DOHH2 (cell line): ENCODE measurements around the gene LCOR.

Source experiments
- H3F3A ChIP-seq: fragments of 200-600 bp; sonication (generic), shearing (Covaris generic); 2 replicates; pipeline ENCODE4 v1.6.0; 2016; ENCODE audit warnings: antibody characterized with exemption, mild to moderate bottlenecking; ENCODE audit not compliant: control insufficient read depth, insufficient read depth
- H3K27ac ChIP-seq: fragments of 200-600 bp; sonication (generic); 2 replicates; pipeline ENCODE4 v1.5.1; 2014; ENCODE audit warnings: low read depth, mild to moderate bottlenecking, low read length, moderate library complexity
- H3K27me3 ChIP-seq: fragments of 200-600 bp; sonication (generic); 2 replicates; pipeline ENCODE4 v1.6.1; 2014; ENCODE audit warnings: mild to moderate bottlenecking, low read length, mixed read lengths; ENCODE audit not compliant: control insufficient read depth
- H3K36me3 ChIP-seq: fragments of 200-600 bp; sonication (generic); 2 replicates; pipeline ENCODE4 v1.6.1; 2014; ENCODE audit warnings: mild to moderate bottlenecking, low read length, moderate library complexity, mixed read lengths; ENCODE audit not compliant: control insufficient read depth
- H3K4me1 ChIP-seq: fragments of 200-600 bp; sonication (generic); 2 replicates; pipeline ENCODE4 v1.6.1; 2014; ENCODE audit warnings: mild to moderate bottlenecking, low read length, mixed read lengths; ENCODE audit not compliant: control insufficient read depth
- H3K4me2 ChIP-seq: fragments of 200-600 bp; sonication (generic); 2 replicates; pipeline ENCODE4 v1.6.0; 2014; ENCODE audit warnings: mild to moderate bottlenecking, low read length, moderate library complexity
- H3K4me3 ChIP-seq: fragments of 200-600 bp; sonication (generic); 2 replicates; pipeline ENCODE4 v1.5.1; 2014; ENCODE audit warnings: mild to moderate bottlenecking, low read length, mixed read lengths
- H3K79me2 ChIP-seq: fragments of 200-600 bp; sonication (generic); 2 replicates; pipeline ENCODE4 v1.6.1; 2014; ENCODE audit warnings: mild to moderate bottlenecking, low read length, mixed read lengths; ENCODE audit not compliant: control insufficient read depth
- H3K9me2 ChIP-seq: fragments of 200-600 bp; sonication (generic); replicated peaks from 2 replicates; pipeline ENCODE4 v1.6.1; 2014; ENCODE audit warnings: mild to moderate bottlenecking, low read length, mixed read lengths; ENCODE audit not compliant: control insufficient read depth
- H3K9me3 ChIP-seq: fragments of 200-600 bp; sonication (generic); 2 replicates; pipeline ENCODE4 v1.6.1; 2014; ENCODE audit warnings: antibody characterized with exemption, low read length, mixed read lengths; ENCODE audit not compliant: control insufficient read depth, insufficient read depth
- H4K20me1 ChIP-seq: fragments of 200-600 bp; sonication (generic); 2 replicates; pipeline ENCODE4 v1.6.0; 2014; ENCODE audit warnings: low read depth, mild to moderate bottlenecking, antibody characterized with exemption, low read length, moderate library complexity; ENCODE audit not compliant: control insufficient read depth, insufficient read depth
- EZH2phosphoT487 ChIP-seq: fragments of 200-600 bp; sonication (generic); IDR thresholded peaks from 2 replicates; pipeline ENCODE4 v1.6.1; 2017; ENCODE audit warnings: borderline replicate concordance, mild to moderate bottlenecking, antibody characterized with exemption, low read length, moderate library complexity, mixed read lengths
- TF ChIP-seq, protein P1 (sequence below): fragments of 200-600 bp; sonication (generic); IDR thresholded peaks from one replicate; pipeline ENCODE4 v1.5.1; 2014; ENCODE audit warnings: antibody characterized with exemption, mild to moderate bottlenecking, low read depth, low read length; ENCODE audit not compliant: poor library complexity, severe bottlenecking

Gene LCOR

DNA sequence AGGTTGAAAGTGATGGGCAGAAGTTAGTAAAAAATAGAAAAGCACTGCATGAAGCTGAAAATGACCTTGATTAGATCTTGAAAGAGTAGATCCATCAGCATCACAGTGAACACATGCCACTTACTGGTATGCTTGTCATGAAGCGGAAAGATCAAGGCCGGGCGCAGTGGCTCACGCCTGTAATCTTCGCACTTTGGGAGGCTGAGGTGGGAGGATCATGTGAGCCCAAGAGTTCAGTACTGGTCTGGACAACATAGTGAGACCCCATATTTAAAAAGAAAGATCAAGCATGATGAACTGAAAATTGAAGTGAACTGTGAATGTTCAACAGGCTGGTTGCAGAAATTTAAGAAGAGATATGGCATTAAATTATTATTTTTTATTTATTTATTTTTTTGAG lies 18.0 kb downstream of the LCOR start:
- Histone ChIP-seq H3K79me2 (peaks cover 100% of the 10 kb centered on the region), H3K9me2 (no peaks in the 10 kb centered on the region), H3K4me1 (no peaks in the 10 kb centered on the region), H3F3A (no peaks in the 10 kb centered on the region), H4K20me1 (peaks cover 16% of the 10 kb centered on the region), H3K36me3 (peaks cover 23% of the 10 kb centered on the region), H3K4me2 (no peak overlapping the region), H3K4me3 (no peak overlapping the region), H3K27me3 (no peaks in the 10 kb centered on the region), H3K27ac (no peak overlapping the region), H3K9me3 (no peaks in the 10 kb centered on the region)
- TF ChIP-seq, protein P1, sequence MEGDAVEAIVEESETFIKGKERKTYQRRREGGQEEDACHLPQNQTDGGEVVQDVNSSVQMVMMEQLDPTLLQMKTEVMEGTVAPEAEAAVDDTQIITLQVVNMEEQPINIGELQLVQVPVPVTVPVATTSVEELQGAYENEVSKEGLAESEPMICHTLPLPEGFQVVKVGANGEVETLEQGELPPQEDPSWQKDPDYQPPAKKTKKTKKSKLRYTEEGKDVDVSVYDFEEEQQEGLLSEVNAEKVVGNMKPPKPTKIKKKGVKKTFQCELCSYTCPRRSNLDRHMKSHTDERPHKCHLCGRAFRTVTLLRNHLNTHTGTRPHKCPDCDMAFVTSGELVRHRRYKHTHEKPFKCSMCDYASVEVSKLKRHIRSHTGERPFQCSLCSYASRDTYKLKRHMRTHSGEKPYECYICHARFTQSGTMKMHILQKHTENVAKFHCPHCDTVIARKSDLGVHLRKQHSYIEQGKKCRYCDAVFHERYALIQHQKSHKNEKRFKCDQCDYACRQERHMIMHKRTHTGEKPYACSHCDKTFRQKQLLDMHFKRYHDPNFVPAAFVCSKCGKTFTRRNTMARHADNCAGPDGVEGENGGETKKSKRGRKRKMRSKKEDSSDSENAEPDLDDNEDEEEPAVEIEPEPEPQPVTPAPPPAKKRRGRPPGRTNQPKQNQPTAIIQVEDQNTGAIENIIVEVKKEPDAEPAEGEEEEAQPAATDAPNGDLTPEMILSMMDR, result no peak
- no peak for TF ChIP-seq EZH2phosphoT487

- Histone ChIP-seq H3F3A (no peaks in the 10 kb centered on the region), H3K27me3 (no peaks in the 10 kb centered on the region), H3K9me3 (no peaks in the 10 kb centered on the region), H3K4me3 (no peak overlapping the region), H3K27ac (no peak overlapping the region), H4K20me1 (peaks cover 16% of the 10 kb centered on the region; the same call in 1 of the 2 replicates), H3K36me3 (peaks cover 23% of the 10 kb centered on the region), H3K79me2 (peaks cover 100% of the 10 kb centered on the region), H3K4me2 (no peak overlapping the region), H3K4me1 (no peaks in the 10 kb centered on the region), H3K9me2 (no peaks in the 10 kb centered on the region)
- TF ChIP-seq, protein P1, result no peak
- no peak for TF ChIP-seq EZH2phosphoT487
Observed at GRCh38 chr10:96850825-96851224, 18.7 kb downstream of the LCOR start.

DNA sequence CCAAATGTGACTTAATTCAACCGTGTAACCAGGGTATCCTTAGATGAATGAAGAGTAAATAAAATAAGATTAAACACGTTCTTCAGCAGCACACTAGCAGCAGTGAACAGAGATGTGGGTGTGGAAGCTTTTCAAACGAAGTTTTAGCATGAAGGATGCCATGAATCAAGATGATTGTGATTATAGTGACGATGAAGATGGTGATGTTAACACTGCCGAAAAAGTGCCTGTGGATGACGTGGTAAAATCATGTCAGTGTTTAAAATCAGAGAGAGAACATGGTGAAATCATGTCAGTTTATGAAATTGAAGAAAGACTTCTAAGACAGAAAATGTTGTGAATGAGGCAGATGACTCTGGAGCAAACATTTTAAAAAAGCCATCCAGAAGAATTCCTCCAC lies 19.2 kb downstream of the LCOR start:
- TF ChIP-seq, protein P1, result no peak
- TF ChIP-seq EZH2phosphoT487, result no peak
- peaks cover 23% of the 10 kb centered on the region for H3K36me3 ChIP-seq
- H3K4me3 ChIP-seq, result no peak overlapping the region
- H3K27ac ChIP-seq, result no peak overlapping the region
- no peaks in the 10 kb centered on the region for H3K9me2 ChIP-seq
- peaks cover 16% of the 10 kb centered on the region; the same call in 1 of the 2 replicates for H4K20me1 ChIP-seq
- H3K4me2 ChIP-seq, result no peak overlapping the region
- no peaks in the 10 kb centered on the region for H3F3A ChIP-seq
- peaks cover 2% of the 10 kb centered on the region for H3K4me1 ChIP-seq
- H3K79me2 ChIP-seq, result peaks cover 99% of the 10 kb centered on the region
- H3K27me3 ChIP-seq, result no peaks in the 10 kb centered on the region
- H3K9me3 ChIP-seq, result no peaks in the 10 kb centered on the region
